HepG2 (cell line): Measurements from ENCODE around the gene UCN. TPM values are rescaled to one million over a fixed set of nuclear protein-coding genes. Genes with fewer than 3 reads are reported as not detected.
A peak's percentile ranks its signal among the peaks of the same experiment; 100 is the strongest.

Experiments
- LCORL ChIP-seq, 2 experiments: fragments of 450-650 bp in 1 of 2; sonication (generic) in 1 of 2; formaldehyde crosslinking in 1 of 2; IDR thresholded peaks; 2 replicates each; pipeline versions ENCODE4 v1.5.0 to v1.6.1; 2017 to 2020; ENCODE audit warnings: antibody characterized with exemption in 1 of 2, missing genetic modification reagents in 1 of 2
- NR2F1 ChIP-seq, 2 experiments: fragments of 450-650 bp in 1 of 2; formaldehyde crosslinking in 1 of 2; IDR thresholded peaks; 2 replicates each; pipeline versions ENCODE4 v1.5.0 to v1.6.1; 2016 to 2020; ENCODE audit warnings: mild to moderate bottlenecking in 1 of 2, missing compliant biosample characterization in 1 of 2, missing genetic modification reagents in 1 of 2, moderate library complexity in 1 of 2
- STAT5B ChIP-seq: sonication (generic); formaldehyde crosslinking; IDR thresholded peaks from 2 replicates; pipeline ENCODE4 v1.4.0; 2020; ENCODE audit warnings: missing genetic modification reagents
- ZNF788 ChIP-seq: sonication (generic); formaldehyde crosslinking; IDR thresholded peaks from 2 replicates; pipeline ENCODE4 v1.5.0; 2020; ENCODE audit warnings: mild to moderate bottlenecking, missing genetic modification reagents, borderline replicate concordance
- polyA plus RNA-seq, 8 experiments: library from polyadenylated mRNA; depleted of rRNA in 3 of 8; stranded (reverse) in 7 of 8; unstranded in 1 of 8; fragments of >200 nt; fragmentation: Illumina TruSeq in 4 of 8; extraction: Trizol in 4 of 8; gene quantifications; 2 replicates each; pipeline versions ENCODE4 v1.2.1 to v1.2.3, GENCODE V29; 2011 to 2016; ENCODE audit warnings: low read depth in 4 of 8, missing spikeins in 1 of 8, mixed read lengths in 1 of 8; ENCODE audit not compliant: insufficient read depth in 1 of 8
- total RNA-seq, 5 experiments: library from RNA; depleted of rRNA; stranded (reverse); fragments of >200 nt; fragmentation: Illumina TruSeq; extraction: Trizol; gene quantifications; 2 replicates each; pipeline ENCODE4 v1.2.3, GENCODE V29; 2016; ENCODE audit warnings: low read depth in 1 of 5
- TF ChIP-seq, protein P1 (sequence below): sonication (generic); formaldehyde crosslinking; IDR thresholded peaks from 2 replicates; pipeline ENCODE4 v1.4.0; 2020; ENCODE audit warnings: missing genetic modification reagents
- TF ChIP-seq, protein P2 (sequence below): sonication (generic); formaldehyde crosslinking; IDR thresholded peaks from 2 replicates; pipeline ENCODE4 v1.4.0; 2020; ENCODE audit warnings: missing genetic modification reagents, borderline replicate concordance

Gene UCN
- total and polyA plus RNA-seq, 2 of the 13 experiments (the other 11 are each of a cell fraction or from before 2014, with no cell fraction given): 1.2 to 2.3 TPM

DNA sequence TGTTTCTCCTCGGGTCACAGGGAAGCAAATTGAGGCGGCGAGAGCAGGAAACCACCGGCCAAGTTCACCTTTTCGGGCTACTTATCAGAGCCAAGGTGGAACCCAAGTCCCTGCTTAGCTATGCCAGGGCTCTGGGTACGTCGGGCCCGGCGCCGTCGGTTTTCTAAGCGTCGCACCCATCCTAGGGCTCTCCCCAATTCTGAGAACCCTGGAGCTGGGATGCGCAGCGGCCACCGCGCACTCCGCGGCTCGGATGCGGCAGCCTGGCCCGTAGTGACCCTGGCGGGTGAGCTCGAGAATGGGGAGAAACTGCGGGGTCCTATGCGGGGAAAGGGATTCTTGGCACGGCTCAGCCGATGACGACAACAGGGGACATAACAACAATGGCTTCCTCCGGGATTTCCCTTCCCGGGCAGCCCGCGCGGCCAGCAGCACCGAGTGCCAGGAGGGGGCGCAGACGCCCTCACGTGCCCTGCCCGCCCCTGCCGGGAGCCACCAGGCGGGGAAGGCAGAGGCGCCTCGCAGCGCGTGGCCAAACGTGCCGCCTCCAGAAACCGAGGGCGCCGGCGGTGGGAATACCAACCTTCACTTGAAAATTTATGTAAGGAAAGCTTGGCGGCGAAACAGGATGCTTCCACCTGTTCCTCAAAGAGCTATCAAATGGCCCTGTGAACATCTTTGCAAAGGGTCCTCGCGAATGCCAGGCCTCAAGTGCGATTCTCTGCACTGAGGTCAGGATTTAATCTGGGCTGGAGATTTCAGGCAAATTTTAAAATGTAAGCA, 43.3 kb downstream of the UCN start (continued):
- TF ChIP-seq, protein P1, sequence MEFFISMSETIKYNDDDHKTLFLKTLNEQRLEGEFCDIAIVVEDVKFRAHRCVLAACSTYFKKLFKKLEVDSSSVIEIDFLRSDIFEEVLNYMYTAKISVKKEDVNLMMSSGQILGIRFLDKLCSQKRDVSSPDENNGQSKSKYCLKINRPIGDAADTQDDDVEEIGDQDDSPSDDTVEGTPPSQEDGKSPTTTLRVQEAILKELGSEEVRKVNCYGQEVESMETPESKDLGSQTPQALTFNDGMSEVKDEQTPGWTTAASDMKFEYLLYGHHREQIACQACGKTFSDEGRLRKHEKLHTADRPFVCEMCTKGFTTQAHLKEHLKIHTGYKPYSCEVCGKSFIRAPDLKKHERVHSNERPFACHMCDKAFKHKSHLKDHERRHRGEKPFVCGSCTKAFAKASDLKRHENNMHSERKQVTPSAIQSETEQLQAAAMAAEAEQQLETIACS (CRISPR knock-in tag): 0 out of 2 replicates have a peak, but pooled peaks have one; percentile 14
- TF ChIP-seq NR2F1 (CRISPR knock-in tag; IDR thresholded peaks at IDR 0.05) (no peak), ZNF788 (peak; percentile 77; the same call in 1 of the 2 replicates), STAT5B (CRISPR knock-in tag) (peak; percentile 44; the same call in 1 of the 2 replicates), LCORL (IDR thresholded peaks at IDR 0.05) (no peak), LCORL (CRISPR knock-in tag; IDR thresholded peaks at IDR 0.05) (peak; percentile 68; the same call in 1 of the 2 replicates)
- TF ChIP-seq, protein P2, sequence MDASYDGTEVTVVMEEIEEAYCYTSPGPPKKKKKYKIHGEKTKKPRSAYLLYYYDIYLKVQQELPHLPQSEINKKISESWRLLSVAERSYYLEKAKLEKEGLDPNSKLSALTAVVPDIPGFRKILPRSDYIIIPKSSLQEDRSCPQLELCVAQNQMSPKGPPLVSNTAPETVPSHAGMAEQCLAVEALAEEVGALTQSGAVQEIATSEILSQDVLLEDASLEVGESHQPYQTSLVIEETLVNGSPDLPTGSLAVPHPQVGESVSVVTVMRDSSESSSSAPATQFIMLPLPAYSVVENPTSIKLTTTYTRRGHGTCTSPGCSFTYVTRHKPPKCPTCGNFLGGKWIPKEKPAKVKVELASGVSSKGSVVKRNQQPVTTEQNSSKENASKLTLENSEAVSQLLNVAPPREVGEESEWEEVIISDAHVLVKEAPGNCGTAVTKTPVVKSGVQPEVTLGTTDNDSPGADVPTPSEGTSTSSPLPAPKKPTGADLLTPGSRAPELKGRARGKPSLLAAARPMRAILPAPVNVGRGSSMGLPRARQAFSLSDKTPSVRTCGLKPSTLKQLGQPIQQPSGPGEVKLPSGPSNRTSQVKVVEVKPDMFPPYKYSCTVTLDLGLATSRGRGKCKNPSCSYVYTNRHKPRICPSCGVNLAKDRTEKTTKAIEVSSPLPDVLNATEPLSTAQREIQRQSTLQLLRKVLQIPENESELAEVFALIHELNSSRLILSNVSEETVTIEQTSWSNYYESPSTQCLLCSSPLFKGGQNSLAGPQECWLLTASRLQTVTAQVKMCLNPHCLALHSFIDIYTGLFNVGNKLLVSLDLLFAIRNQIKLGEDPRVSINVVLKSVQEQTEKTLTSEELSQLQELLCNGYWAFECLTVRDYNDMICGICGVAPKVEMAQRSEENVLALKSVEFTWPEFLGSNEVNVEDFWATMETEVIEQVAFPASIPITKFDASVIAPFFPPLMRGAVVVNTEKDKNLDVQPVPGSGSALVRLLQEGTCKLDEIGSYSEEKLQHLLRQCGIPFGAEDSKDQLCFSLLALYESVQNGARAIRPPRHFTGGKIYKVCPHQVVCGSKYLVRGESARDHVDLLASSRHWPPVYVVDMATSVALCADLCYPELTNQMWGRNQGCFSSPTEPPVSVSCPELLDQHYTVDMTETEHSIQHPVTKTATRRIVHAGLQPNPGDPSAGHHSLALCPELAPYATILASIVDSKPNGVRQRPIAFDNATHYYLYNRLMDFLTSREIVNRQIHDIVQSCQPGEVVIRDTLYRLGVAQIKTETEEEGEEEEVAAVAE (CRISPR knock-in tag): peak; percentile 42; the same call in 1 of the 2 replicates
